Measurements from ENCODE around the gene DRAM1. TPM values are rescaled to one million over a fixed set of nuclear protein-coding genes. Genes with fewer than 3 reads are reported as not detected.

Gene DRAM1
- total and polyA plus RNA-seq, 2 donors (not counting 1 experiment from before 2014, with no cell fraction given): 155 to 184 TPM

DNA sequence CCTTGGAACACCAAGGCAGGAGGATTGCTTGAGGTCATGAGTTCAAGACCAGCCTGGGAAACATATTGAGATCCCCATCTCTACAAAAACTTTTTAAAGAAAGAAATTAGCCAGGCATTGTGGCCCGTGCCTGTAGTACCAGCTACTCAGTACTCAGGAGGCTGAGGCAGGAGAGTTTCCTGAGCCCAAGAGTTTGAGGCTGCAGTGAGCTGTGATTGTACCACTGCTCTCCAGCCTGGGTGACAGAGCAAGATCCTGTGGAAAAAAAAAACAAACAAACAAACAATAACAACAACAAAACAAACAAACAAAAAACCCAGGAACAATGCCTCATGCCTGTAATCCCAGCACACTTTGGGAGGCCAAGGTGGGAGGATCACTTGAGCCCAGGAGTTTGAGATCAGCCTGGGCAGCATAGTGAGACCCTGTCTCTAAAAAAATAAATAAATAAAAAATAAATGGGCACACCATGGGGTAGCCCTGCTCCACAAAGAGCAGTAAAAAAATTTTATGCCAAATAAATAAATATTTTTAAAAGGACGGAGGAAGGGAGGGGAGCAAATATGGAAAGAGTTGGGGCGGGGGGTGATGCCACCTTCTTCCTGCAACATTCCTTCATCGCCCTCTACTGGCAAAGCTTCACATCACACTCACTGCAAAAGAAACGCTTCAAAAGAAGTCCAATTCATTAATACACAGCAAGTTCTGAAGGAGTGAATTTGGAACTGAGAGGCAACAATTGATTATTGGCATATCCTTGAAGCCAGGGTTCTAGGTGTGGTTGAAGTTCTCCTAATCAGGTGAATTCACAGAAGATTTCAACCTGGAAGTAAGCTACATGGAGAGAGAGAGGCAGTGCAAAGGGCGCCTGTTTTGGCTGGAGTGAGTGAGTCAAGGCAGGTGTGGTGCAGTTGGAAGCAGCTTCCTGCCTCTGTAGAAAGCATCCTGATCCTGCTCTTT is 37.8 kb upstream of the DRAM1 start:
- no peaks in the 10 kb centered on the region for H3K4me1 ChIP-seq (ENCODE audit: control insufficient read depth, extremely low read depth, insufficient read depth, low read length)
- no peak overlapping the region for H3K4me2 ChIP-seq (ENCODE audit: extremely low read depth, insufficient read depth, low read length)
- no peak overlapping the region for H2AFZ ChIP-seq (ENCODE audit: low read length)
- no peaks in the 10 kb centered on the region for H4K20me1 ChIP-seq (ENCODE audit: control insufficient read depth, extremely low read depth, insufficient read depth, low read length)
- H3K4me3 ChIP-seq (replicated peaks in 1 of 4; ENCODE audit: control extremely low read depth in 1 of 4, insufficient read depth in 1 of 4, low read depth in 3 of 4, low read length in 4 of 4): no peak overlapping the region
- H3K9me3 ChIP-seq (ENCODE audit: control insufficient read depth, insufficient read depth, low read depth, low read length): no peaks in the 10 kb centered on the region
- no peaks in the 10 kb centered on the region for H3K79me2 ChIP-seq (ENCODE audit: control insufficient read depth, insufficient read depth, low read length)
- no peak overlapping the region for H3K27ac ChIP-seq (ENCODE audit: insufficient read depth, low read length)
- no peak overlapping the region for H3K9ac ChIP-seq (ENCODE audit: insufficient read depth, low read length)
- DNase-seq (ENCODE audit: low read depth in 2 of 2): peak; percentile 41 to 70
- H3K27me3 ChIP-seq (ENCODE audit: control insufficient read depth, insufficient read depth, low read length): no peaks in the 10 kb centered on the region
- H3K36me3 ChIP-seq (ENCODE audit: control insufficient read depth, insufficient read depth, low read length): no peaks in the 10 kb centered on the region
- TF ChIP-seq EZH2 (IDR thresholded peaks at IDR 0.05; ENCODE audit: low read length, missing control alignments): no peak
- TF ChIP-seq, protein P1, sequence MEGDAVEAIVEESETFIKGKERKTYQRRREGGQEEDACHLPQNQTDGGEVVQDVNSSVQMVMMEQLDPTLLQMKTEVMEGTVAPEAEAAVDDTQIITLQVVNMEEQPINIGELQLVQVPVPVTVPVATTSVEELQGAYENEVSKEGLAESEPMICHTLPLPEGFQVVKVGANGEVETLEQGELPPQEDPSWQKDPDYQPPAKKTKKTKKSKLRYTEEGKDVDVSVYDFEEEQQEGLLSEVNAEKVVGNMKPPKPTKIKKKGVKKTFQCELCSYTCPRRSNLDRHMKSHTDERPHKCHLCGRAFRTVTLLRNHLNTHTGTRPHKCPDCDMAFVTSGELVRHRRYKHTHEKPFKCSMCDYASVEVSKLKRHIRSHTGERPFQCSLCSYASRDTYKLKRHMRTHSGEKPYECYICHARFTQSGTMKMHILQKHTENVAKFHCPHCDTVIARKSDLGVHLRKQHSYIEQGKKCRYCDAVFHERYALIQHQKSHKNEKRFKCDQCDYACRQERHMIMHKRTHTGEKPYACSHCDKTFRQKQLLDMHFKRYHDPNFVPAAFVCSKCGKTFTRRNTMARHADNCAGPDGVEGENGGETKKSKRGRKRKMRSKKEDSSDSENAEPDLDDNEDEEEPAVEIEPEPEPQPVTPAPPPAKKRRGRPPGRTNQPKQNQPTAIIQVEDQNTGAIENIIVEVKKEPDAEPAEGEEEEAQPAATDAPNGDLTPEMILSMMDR (conservative IDR thresholded peaks at IDR 0.05 in 1 of 2, IDR thresholded peaks at IDR 0.05 in 1 of 2; ENCODE audit: low read depth in 1 of 2, low read length in 2 of 2): peak; percentile 84 to 87

- TF ChIP-seq, protein P1 (conservative IDR thresholded peaks at IDR 0.05 in 1 of 2, IDR thresholded peaks at IDR 0.05 in 1 of 2; ENCODE audit: low read depth in 1 of 2, low read length in 2 of 2): no peak
- TF ChIP-seq EZH2 (IDR thresholded peaks at IDR 0.05; ENCODE audit: low read length, missing control alignments): no peak
- Histone ChIP-seq H2AFZ (ENCODE audit: low read length) (no peak overlapping the region), H3K79me2 (ENCODE audit: control insufficient read depth, insufficient read depth, low read length) (no peaks in the 10 kb centered on the region), H3K9ac (ENCODE audit: insufficient read depth, low read length) (no peak overlapping the region), H3K4me3 (replicated peaks in 1 of 4; ENCODE audit: control extremely low read depth in 1 of 4, insufficient read depth in 1 of 4, low read depth in 3 of 4, low read length in 4 of 4) (no peak overlapping the region), H3K9me3 (ENCODE audit: control insufficient read depth, insufficient read depth, low read depth, low read length) (no peaks in the 10 kb centered on the region), H3K36me3 (ENCODE audit: control insufficient read depth, insufficient read depth, low read length) (no peaks in the 10 kb centered on the region), H3K4me2 (ENCODE audit: extremely low read depth, insufficient read depth, low read length) (no peak overlapping the region), H4K20me1 (ENCODE audit: control insufficient read depth, extremely low read depth, insufficient read depth, low read length) (no peaks in the 10 kb centered on the region), H3K27me3 (ENCODE audit: control insufficient read depth, insufficient read depth, low read length) (no peaks in the 10 kb centered on the region), H3K4me1 (ENCODE audit: control insufficient read depth, extremely low read depth, insufficient read depth, low read length) (no peaks in the 10 kb centered on the region), H3K27ac (ENCODE audit: insufficient read depth, low read length) (no peak overlapping the region)
- DNase-seq (ENCODE audit: low read depth in 2 of 2): no peak
Observed at GRCh38 chr12:101841069-101841468, 36.3 kb upstream of the DRAM1 start.

GRCh38 chr12:101845137-101845711 is 32.2 kb upstream of the DRAM1 start:
- Histone ChIP-seq H3K4me3 (replicated peaks in 1 of 4; ENCODE audit: control extremely low read depth in 1 of 4, insufficient read depth in 1 of 4, low read depth in 3 of 4, low read length in 4 of 4) (no peak overlapping the region), H4K20me1 (ENCODE audit: control insufficient read depth, extremely low read depth, insufficient read depth, low read length) (no peaks in the 10 kb centered on the region), H3K27me3 (ENCODE audit: control insufficient read depth, insufficient read depth, low read length) (no peaks in the 10 kb centered on the region), H3K4me2 (ENCODE audit: extremely low read depth, insufficient read depth, low read length) (no peak overlapping the region), H3K9me3 (ENCODE audit: control insufficient read depth, insufficient read depth, low read depth, low read length) (no peaks in the 10 kb centered on the region), H3K36me3 (ENCODE audit: control insufficient read depth, insufficient read depth, low read length) (no peaks in the 10 kb centered on the region), H3K27ac (ENCODE audit: insufficient read depth, low read length) (no peak overlapping the region), H3K4me1 (ENCODE audit: control insufficient read depth, extremely low read depth, insufficient read depth, low read length) (no peaks in the 10 kb centered on the region), H3K9ac (ENCODE audit: insufficient read depth, low read length) (no peak overlapping the region), H3K79me2 (ENCODE audit: control insufficient read depth, insufficient read depth, low read length) (no peaks in the 10 kb centered on the region), H2AFZ (ENCODE audit: low read length) (no peak overlapping the region)
- DNase-seq (ENCODE audit: low read depth in 2 of 2): no peak
- no peak for TF ChIP-seq EZH2 (IDR thresholded peaks at IDR 0.05; ENCODE audit: low read length, missing control alignments)
- TF ChIP-seq, protein P1 (conservative IDR thresholded peaks at IDR 0.05 in 1 of 2, IDR thresholded peaks at IDR 0.05 in 1 of 2; ENCODE audit: low read depth in 1 of 2, low read length in 2 of 2): no peak

Data from fibroblast of lung (primary cell).